Measurements from ENCODE around the gene REV1.

- TF ChIP-seq CTCF (IDR thresholded peaks at IDR 0.05; ENCODE audit: insufficient read depth, low read length) = no peak
- no peak for TF ChIP-seq POLR2AphosphoS5 (IDR thresholded peaks at IDR 0.05; ENCODE audit: low read depth)
- no peak for TF ChIP-seq REST (IDR thresholded peaks at IDR 0.05; ENCODE audit: insufficient replicate concordance, low read depth)
These were observed 69.0 kb downstream of the REV1 start for GRCh38 chr2:99420751-99421299.

Measured in HL-60 (cell line).